Measurements from ENCODE around the gene CHST15.
"Not testable (repeated sequence)": the region's sequence is repeated elsewhere in the genome, so short reads cannot be mapped to it uniquely, and the experiment has no call there.

Gene CHST15

DNA sequence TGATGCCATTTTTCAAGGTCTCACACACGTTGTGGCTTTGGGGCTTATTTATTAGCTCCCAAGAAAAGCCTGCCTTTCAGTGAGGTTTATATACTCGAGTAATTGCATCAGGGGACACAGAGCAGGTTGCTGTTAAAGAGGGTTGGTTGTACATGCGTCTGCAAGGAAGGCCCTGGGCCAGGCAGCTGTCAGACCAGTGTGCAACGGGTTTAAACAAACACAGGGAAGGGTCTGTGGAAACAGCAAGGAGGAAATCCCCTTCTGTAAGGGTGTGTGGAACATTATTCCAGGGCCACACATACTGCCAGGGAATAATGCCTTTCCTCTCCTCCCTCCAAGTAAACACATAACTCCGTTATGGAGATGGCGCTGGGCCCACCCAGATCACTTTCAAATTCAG lies 1.7 kb upstream of the CHST15 start:
- Histone ChIP-seq H3K9ac (ENCODE audit: low read depth, low read length) (no peak overlapping the region), H3K4me3 (ENCODE audit: low read depth in 1 of 2, low read length in 2 of 2) (no peak overlapping the region), H3K9me3 (ENCODE audit: insufficient read depth, low read length, severe bottlenecking) (peaks cover 8% of the 10 kb centered on the region), H3K4me2 (ENCODE audit: insufficient read depth, low read length) (no peak overlapping the region), H3K79me2 (ENCODE audit: insufficient read depth, low read length) (no peaks in the 10 kb centered on the region), H3K36me3 (ENCODE audit: insufficient read depth, low read length) (no peaks in the 10 kb centered on the region), H3K4me1 (ENCODE audit: insufficient read depth, low read length) (peaks cover 16% of the 10 kb centered on the region), H2AFZ (ENCODE audit: low read depth, low read length) (no peak overlapping the region), H3K27ac (ENCODE audit: low read length) (no peak overlapping the region), H3K27me3 (ENCODE audit: insufficient read depth, low read length, poor library complexity) (peaks cover 5% of the 10 kb centered on the region), H4K20me1 (ENCODE audit: insufficient read depth, low read length) (no peaks in the 10 kb centered on the region)
- TF ChIP-seq EZH2 (IDR thresholded peaks at IDR 0.05; ENCODE audit: borderline replicate concordance, low read depth, low read length, severe bottlenecking) = no peak
- TF ChIP-seq, protein P1, sequence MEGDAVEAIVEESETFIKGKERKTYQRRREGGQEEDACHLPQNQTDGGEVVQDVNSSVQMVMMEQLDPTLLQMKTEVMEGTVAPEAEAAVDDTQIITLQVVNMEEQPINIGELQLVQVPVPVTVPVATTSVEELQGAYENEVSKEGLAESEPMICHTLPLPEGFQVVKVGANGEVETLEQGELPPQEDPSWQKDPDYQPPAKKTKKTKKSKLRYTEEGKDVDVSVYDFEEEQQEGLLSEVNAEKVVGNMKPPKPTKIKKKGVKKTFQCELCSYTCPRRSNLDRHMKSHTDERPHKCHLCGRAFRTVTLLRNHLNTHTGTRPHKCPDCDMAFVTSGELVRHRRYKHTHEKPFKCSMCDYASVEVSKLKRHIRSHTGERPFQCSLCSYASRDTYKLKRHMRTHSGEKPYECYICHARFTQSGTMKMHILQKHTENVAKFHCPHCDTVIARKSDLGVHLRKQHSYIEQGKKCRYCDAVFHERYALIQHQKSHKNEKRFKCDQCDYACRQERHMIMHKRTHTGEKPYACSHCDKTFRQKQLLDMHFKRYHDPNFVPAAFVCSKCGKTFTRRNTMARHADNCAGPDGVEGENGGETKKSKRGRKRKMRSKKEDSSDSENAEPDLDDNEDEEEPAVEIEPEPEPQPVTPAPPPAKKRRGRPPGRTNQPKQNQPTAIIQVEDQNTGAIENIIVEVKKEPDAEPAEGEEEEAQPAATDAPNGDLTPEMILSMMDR (IDR thresholded peaks at IDR 0.05; ENCODE audit: borderline replicate concordance, extremely low read depth, low read length, poor library complexity, severe bottlenecking) = no peak
- DNase-seq (no peak), ATAC-seq (ENCODE audit: insufficient read depth, low read depth) (no peak)

DNA sequence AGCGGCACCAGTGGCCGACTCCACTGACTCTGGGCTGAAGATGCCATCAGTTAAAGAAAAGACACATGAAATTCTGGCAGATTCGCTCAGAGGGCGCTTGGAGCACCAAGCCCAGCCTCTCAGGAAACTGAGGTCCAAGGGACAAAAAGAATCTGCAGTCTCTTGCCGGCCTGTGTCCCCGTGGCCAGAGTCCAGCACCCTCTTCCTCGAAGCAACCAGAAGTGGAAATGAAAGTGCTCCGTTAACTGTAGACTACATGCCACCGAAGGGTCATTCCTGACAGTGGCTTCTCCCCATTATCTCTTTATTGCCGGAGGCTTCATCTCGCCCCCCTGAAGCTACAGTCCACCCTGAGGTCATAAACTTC lies 1.0 kb upstream of the CHST15 start:
- H3K36me3 ChIP-seq (ENCODE audit: insufficient read depth, low read length) = no peaks in the 10 kb centered on the region
- H3K4me3 ChIP-seq (ENCODE audit: low read depth in 1 of 2, low read length in 2 of 2) = no peak overlapping the region
- H3K9ac ChIP-seq (ENCODE audit: low read depth, low read length) = no peak overlapping the region
- DNase-seq = no peak
- H2AFZ ChIP-seq (ENCODE audit: low read depth, low read length) = no peak overlapping the region
- H3K4me1 ChIP-seq (ENCODE audit: insufficient read depth, low read length) = peaks cover 16% of the 10 kb centered on the region
- no peaks in the 10 kb centered on the region for H4K20me1 ChIP-seq (ENCODE audit: insufficient read depth, low read length)
- no peak for ATAC-seq (ENCODE audit: insufficient read depth, low read depth)
- peaks cover 5% of the 10 kb centered on the region for H3K27me3 ChIP-seq (ENCODE audit: insufficient read depth, low read length, poor library complexity)
- no peak overlapping the region for H3K4me2 ChIP-seq (ENCODE audit: insufficient read depth, low read length)
- peaks cover 2% of the 10 kb centered on the region for H3K9me3 ChIP-seq (ENCODE audit: insufficient read depth, low read length, severe bottlenecking)
- no peaks in the 10 kb centered on the region for H3K79me2 ChIP-seq (ENCODE audit: insufficient read depth, low read length)
- no peak for TF ChIP-seq EZH2 (IDR thresholded peaks at IDR 0.05; ENCODE audit: borderline replicate concordance, low read depth, low read length, severe bottlenecking)
- TF ChIP-seq, protein P1 (IDR thresholded peaks at IDR 0.05; ENCODE audit: borderline replicate concordance, extremely low read depth, low read length, poor library complexity, severe bottlenecking) = no peak
- H3K27ac ChIP-seq (ENCODE audit: low read length) = no peak overlapping the region

DNA sequence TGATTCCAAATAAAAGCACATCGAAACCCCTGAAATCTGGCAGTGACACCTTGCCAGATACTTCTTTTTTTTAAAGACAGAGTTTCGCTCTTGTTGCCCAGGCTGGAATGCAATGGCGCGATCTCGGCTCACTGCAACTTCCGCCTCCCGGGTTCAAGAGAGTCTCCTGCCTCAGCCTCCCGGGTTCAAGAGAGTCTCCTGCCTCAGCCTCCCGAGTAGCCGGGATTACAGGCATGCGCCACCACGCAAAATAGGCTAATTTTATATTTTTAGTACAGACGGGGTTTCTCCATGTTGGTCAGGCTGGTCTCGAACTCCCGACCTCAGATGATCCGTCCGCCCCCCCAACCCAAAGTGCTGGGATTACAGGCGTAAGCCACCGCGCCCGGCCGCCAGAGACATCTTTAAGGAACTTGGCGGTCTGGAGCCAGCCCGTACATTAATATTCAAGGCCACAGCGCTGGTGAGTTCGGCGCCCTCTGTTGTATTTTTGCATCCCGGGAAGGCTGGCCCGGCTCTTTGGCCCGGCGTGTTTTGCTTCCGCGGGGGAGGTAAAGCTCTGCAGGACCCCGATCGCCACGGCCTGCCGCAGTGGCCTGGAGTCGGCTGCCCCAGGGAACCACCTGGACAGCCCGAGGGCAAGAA lies 498 bp upstream of the CHST15 start:
- H3K9ac ChIP-seq (ENCODE audit: low read depth, low read length); H4K20me1 ChIP-seq (ENCODE audit: insufficient read depth, low read length); DNase-seq; H3K27ac ChIP-seq (ENCODE audit: low read length); ATAC-seq (ENCODE audit: insufficient read depth, low read depth); H3K27me3 ChIP-seq (ENCODE audit: insufficient read depth, low read length, poor library complexity); H3K9me3 ChIP-seq (ENCODE audit: insufficient read depth, low read length, severe bottlenecking); H3K79me2 ChIP-seq (ENCODE audit: insufficient read depth, low read length); H2AFZ ChIP-seq (ENCODE audit: low read depth, low read length); H3K4me3 ChIP-seq (ENCODE audit: low read depth in 1 of 2, low read length in 2 of 2); H3K4me2 ChIP-seq (ENCODE audit: insufficient read depth, low read length); H3K36me3 ChIP-seq (ENCODE audit: insufficient read depth, low read length): not testable (repeated sequence)
- peaks cover 16% of the 10 kb centered on the region for H3K4me1 ChIP-seq (ENCODE audit: insufficient read depth, low read length)

DNA sequence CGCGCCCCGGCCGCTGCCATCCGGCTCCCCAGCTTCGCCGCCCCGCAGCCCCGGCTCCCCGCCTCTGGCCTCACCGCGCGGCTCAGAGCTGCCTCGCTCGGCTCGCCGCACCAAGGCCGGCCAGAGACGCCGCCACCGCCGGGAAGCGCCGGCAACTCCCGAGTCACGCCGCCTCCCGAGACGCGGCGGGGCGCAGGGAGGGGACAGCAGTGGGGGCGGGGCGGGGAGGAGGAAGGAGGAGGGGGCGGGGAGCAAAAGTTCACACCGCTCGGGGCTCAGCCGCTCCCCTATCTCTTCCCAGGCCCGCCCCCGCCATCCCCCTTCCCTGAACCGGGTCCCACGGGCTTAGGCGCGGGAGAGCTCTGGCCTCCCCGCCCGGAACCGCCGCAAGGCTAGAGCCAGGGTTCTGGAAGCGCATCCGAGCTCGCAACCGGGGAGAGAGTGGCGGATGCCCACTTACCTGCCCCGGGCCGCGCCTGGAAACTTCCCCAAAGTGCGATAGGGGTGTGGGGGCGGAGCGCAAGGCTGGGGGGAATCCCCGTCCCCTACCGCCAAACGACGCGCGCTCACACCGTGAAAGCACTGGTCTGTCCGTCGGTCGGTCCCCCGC lies 1.0 kb downstream of the CHST15 start:
- no peaks in the 10 kb centered on the region for H3K36me3 ChIP-seq (ENCODE audit: insufficient read depth, low read length)
- H3K9me3 ChIP-seq (ENCODE audit: insufficient read depth, low read length, severe bottlenecking) = peaks cover 2% of the 10 kb centered on the region
- H2AFZ ChIP-seq (ENCODE audit: low read depth, low read length) = peak overlapping the region; percentile 70
- ATAC-seq (ENCODE audit: insufficient read depth, low read depth) (peak; percentile 80), DNase-seq (peak; percentile 60)
- no peaks in the 10 kb centered on the region for H3K79me2 ChIP-seq (ENCODE audit: insufficient read depth, low read length)
- peak overlapping the region; percentile 67 for H3K4me2 ChIP-seq (ENCODE audit: insufficient read depth, low read length)
- H3K9ac ChIP-seq (ENCODE audit: low read depth, low read length) = peak overlapping the region; percentile 52
- H3K4me3 ChIP-seq (ENCODE audit: low read depth in 1 of 2, low read length in 2 of 2) = peak overlapping the region; percentile 27 to 58; a peak in 3 of 4 replicates
- peaks cover 16% of the 10 kb centered on the region for H3K4me1 ChIP-seq (ENCODE audit: insufficient read depth, low read length)
- peaks cover 5% of the 10 kb centered on the region for H3K27me3 ChIP-seq (ENCODE audit: insufficient read depth, low read length, poor library complexity)
- H4K20me1 ChIP-seq (ENCODE audit: insufficient read depth, low read length) = no peaks in the 10 kb centered on the region
- H3K27ac ChIP-seq (ENCODE audit: low read length) = no peak overlapping the region; the same call in 1 of the 2 replicates
- no peak for TF ChIP-seq EZH2 (IDR thresholded peaks at IDR 0.05; ENCODE audit: borderline replicate concordance, low read depth, low read length, severe bottlenecking)
- TF ChIP-seq, protein P1 (IDR thresholded peaks at IDR 0.05; ENCODE audit: borderline replicate concordance, extremely low read depth, low read length, poor library complexity, severe bottlenecking) = no peak
